Natural killer cell (primary cell): ENCODE measurements around the gene NDC1. TPM values are rescaled to one million over a fixed set of nuclear protein-coding genes. Genes with fewer than 3 reads are reported as not detected.

ENCODE experiments used
- ATAC-seq, 3 donors: fragments of 150-1000 bp in 2 of 3; fragments of 200-7000 bp in 1 of 3; cut with Tn5 transposase; 1 replicate in 1 of 3; 2 replicates in 2 of 3; pipeline ENCODE4 v1.10.0; 2021; ENCODE audit warnings: mild to moderate bottlenecking in 2 of 3, moderate library complexity in 2 of 3
- DNase-seq, 2 donors: peaks; one replicate each; pipeline versions ENCODE4 v3.0.0 to v3.0.0-alpha.2; 2013 to 2021; ENCODE audit warnings: mixed read lengths in 1 of 2
- H3K27ac ChIP-seq: one replicate; pipeline ENCODE4 v1.5.1; 2013; ENCODE audit warnings: mild to moderate bottlenecking, low read length
- H3K27me3 ChIP-seq: one replicate; pipeline ENCODE4 v1.6.1; 2013; ENCODE audit warnings: low read length; ENCODE audit not compliant: control insufficient read depth, insufficient read depth
- H3K36me3 ChIP-seq: one replicate; pipeline ENCODE4 v1.6.1; 2013; ENCODE audit warnings: low read length; ENCODE audit not compliant: control insufficient read depth, insufficient read depth
- H3K4me1 ChIP-seq: one replicate; pipeline ENCODE4 v1.6.1; 2013; ENCODE audit warnings: low read length; ENCODE audit not compliant: control insufficient read depth, insufficient read depth
- H3K4me3 ChIP-seq: one replicate; pipeline ENCODE4 v1.5.1; 2013; ENCODE audit warnings: low read length
- H3K9me3 ChIP-seq: one replicate; pipeline ENCODE4 v1.6.1; 2013; ENCODE audit warnings: low read length; ENCODE audit not compliant: control insufficient read depth, insufficient read depth
- H3K27ac Mint-ChIP-seq, 2 donors: one replicate each; pipeline ENCODE4 v1.8.0; 2022; ENCODE audit warnings: mild to moderate bottlenecking in 2 of 2, mixed read lengths in 2 of 2, moderate library complexity in 1 of 2
- H3K27me3 Mint-ChIP-seq, 2 donors: one replicate each; pipeline ENCODE4 v1.8.0; 2022; ENCODE audit warnings: low read depth in 2 of 2, mixed read lengths in 2 of 2
- H3K36me3 Mint-ChIP-seq: one replicate; pipeline ENCODE4 v1.8.0; 2022; ENCODE audit warnings: mixed read lengths
- H3K4me1 Mint-ChIP-seq, 2 donors: one replicate each; pipeline ENCODE4 v1.8.0; 2022; ENCODE audit warnings: mixed read lengths in 2 of 2
- H3K4me3 Mint-ChIP-seq: one replicate; pipeline ENCODE4 v1.8.0; 2022; ENCODE audit warnings: mild to moderate bottlenecking, moderate library complexity, mixed read lengths
- H3K9me3 Mint-ChIP-seq, 2 donors: one replicate each; pipeline ENCODE4 v1.8.0; 2022; ENCODE audit warnings: mixed read lengths in 2 of 2
- WGBS: methylation state at CpG from one replicate; pipeline ENCODE4 v1.1.7; 2013; ENCODE audit warnings: missing lambda C conversion rate; ENCODE audit not compliant: insufficient coverage; 5-methylcytosine and 5-hydroxymethylcytosine counted together
- intact Hi-C: fragments of 100-400 bp; cut with micrococcal nuclease; formaldehyde crosslinking; loops from one replicate; pipeline ENCODE4 v1.14.2; 2022
- total RNA-seq, 4 donors: library from RNA; stranded (reverse); fragments of 120-200 nt in 1 of 4; gene quantifications; one replicate each; pipeline versions ENCODE4 v1.2.3 to v1.2.4, GENCODE V29; 2013 to 2022
- TF ChIP-seq, protein P1 (sequence below): fragments of 200-600 bp; IDR thresholded peaks from one replicate; pipeline ENCODE4 v1.8.0; 2022; ENCODE audit warnings: antibody characterized with exemption

Gene NDC1
- total RNA-seq, 3 donors from 2014 or later (not counting 1 experiment from before 2014, with no cell fraction given) = 4.3 to 6.3 (median 5.2) TPM

DNA sequence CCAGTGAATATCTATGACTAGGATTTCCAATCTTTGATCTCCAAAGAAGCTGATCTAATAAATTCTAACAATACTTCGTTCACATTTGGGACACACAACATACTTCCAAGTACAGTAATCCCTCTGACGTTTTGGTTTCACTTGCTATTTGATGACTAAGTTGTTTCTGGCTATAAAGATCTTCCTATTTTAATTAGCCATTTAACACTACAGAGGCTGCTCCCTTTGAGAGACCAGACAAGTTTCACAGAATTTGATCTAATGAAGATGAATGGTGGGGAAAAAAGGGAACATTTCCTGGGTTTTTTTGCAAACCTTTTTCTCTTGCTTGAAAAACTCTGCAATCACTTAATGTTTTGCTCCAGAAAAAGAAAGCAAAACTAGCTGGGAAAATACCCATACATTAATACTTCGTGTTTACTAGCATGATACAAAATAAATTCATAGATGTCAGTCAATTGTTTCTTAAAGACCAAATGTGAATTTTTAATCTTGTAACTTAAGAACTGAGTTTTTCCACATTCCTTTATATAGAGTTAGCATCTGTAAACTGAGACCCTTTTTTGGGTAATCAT, 71.2 kb downstream of the NDC1 start:
- Mint-ChIP-seq H3K9me3 (no peaks in the 10 kb centered on the region), H3K4me1 (peaks cover 22 to 25% of the 10 kb centered on the region in 2 donors), H3K27me3 (no peaks in the 10 kb centered on the region), H3K27ac (peak overlapping the region; percentile 90 to 93), H3K36me3 (peaks cover 8% of the 10 kb centered on the region), H3K4me3 (peak overlapping the region; percentile 88)
- peaks cover 12% of the 10 kb centered on the region for H3K36me3 ChIP-seq
- peak in 2 of 3 donors; percentile 27 to 38 for ATAC-seq
- no peaks in the 10 kb centered on the region for H3K9me3 ChIP-seq
- H3K4me3 ChIP-seq = no peak overlapping the region
- H3K4me1 ChIP-seq = no peaks in the 10 kb centered on the region
- H3K27me3 ChIP-seq = no peaks in the 10 kb centered on the region
- H3K27ac ChIP-seq = peak overlapping the region; percentile 22
- intact Hi-C loops = no loop called here
- TF ChIP-seq, protein P1, sequence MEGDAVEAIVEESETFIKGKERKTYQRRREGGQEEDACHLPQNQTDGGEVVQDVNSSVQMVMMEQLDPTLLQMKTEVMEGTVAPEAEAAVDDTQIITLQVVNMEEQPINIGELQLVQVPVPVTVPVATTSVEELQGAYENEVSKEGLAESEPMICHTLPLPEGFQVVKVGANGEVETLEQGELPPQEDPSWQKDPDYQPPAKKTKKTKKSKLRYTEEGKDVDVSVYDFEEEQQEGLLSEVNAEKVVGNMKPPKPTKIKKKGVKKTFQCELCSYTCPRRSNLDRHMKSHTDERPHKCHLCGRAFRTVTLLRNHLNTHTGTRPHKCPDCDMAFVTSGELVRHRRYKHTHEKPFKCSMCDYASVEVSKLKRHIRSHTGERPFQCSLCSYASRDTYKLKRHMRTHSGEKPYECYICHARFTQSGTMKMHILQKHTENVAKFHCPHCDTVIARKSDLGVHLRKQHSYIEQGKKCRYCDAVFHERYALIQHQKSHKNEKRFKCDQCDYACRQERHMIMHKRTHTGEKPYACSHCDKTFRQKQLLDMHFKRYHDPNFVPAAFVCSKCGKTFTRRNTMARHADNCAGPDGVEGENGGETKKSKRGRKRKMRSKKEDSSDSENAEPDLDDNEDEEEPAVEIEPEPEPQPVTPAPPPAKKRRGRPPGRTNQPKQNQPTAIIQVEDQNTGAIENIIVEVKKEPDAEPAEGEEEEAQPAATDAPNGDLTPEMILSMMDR = no peak
- peak in 1 of 2 donors; percentile 19 for DNase-seq
- WGBS = 8% methylated on average over 2 of the region's 3 CpGs

DNA sequence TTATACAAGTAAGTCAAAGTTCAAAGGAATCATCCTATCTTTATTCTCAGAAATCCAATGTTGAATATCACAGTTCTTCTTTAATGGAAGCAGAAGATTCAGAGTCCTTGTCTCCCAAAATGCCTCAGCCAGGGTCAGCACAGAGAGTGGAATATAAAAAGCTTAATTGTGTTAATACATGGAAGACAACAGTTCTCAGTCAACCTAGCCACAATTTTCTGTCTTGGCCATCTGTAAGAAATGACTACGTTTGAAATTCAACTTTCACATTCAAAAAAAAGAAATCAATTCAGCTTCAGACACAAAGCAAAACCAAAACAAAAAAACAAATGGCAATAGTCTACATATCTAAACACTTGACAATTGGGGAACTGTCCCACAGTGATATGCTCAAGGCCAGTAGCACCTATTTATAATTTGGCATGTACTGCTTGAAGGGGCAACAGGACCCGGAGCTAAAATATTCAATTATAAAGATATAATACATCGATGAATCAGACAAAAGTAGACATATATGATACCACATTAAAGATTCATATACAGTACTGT, 71.8 kb downstream of the NDC1 start:
- WGBS = 27% methylated on average over 1 of the region's 3 CpGs
- intact Hi-C loops = no loop called here
- DNase-seq (peak in 1 of 2 donors; percentile 3), ATAC-seq (peak in 1 of 3 donors; percentile 28)
- Histone ChIP-seq H3K4me1 (no peaks in the 10 kb centered on the region), H3K27ac (peak overlapping the region; percentile 22), H3K36me3 (peaks cover 9% of the 10 kb centered on the region), H3K27me3 (no peaks in the 10 kb centered on the region), H3K9me3 (no peaks in the 10 kb centered on the region), H3K4me3 (no peak overlapping the region)
- Mint-ChIP-seq H3K4me3 (peak overlapping the region; percentile 88), H3K4me1 (peaks cover 22 to 25% of the 10 kb centered on the region in 2 donors), H3K27me3 (no peaks in the 10 kb centered on the region), H3K9me3 (no peaks in the 10 kb centered on the region), H3K27ac (peak overlapping the region; percentile 90 to 93), H3K36me3 (peaks cover 7% of the 10 kb centered on the region)
- TF ChIP-seq, protein P1 = no peak

DNA sequence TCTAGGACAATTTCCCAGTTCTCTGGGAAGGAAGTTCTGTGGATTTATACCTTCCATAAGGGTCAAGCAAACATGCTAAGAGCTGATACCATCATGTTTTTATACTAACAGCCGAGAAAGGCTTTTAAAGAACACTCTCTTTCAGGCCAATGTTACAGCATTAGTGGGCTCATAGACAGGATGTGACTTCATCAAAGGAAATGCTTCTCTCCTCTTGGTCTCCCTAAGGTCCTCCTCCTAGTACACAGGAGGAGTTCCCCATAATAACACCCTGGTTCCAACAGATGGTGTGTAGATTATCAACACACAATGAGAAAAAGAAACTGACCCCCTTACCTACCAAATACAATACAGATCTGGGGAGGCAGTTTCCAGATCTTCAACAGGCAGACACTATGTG, 72.4 kb downstream of the NDC1 start:
- Histone ChIP-seq H3K36me3 (peaks cover 6% of the 10 kb centered on the region), H3K27me3 (no peaks in the 10 kb centered on the region), H3K4me1 (no peaks in the 10 kb centered on the region), H3K4me3 (no peak overlapping the region), H3K27ac (peak overlapping the region; percentile 22), H3K9me3 (no peaks in the 10 kb centered on the region)
- DNase-seq (peak in 1 of 2 donors; percentile 61), ATAC-seq (peak; percentile 89 to 97 (median 91))
- H3K9me3 Mint-ChIP-seq = no peaks in the 10 kb centered on the region
- no peaks in the 10 kb centered on the region for H3K27me3 Mint-ChIP-seq
- intact Hi-C loops = no loop called here
- peak overlapping the region; percentile 90 to 93 for H3K27ac Mint-ChIP-seq
- peak overlapping the region; percentile 88 for H3K4me3 Mint-ChIP-seq
- peaks cover under 1% of the 10 kb centered on the region for H3K36me3 Mint-ChIP-seq
- TF ChIP-seq, protein P1 = no peak
- WGBS = 50% methylated on average over 1 of the region's 1 CpG
- peaks cover 22 to 25% of the 10 kb centered on the region in 2 donors for H3K4me1 Mint-ChIP-seq
